Measurements from ENCODE around the gene METTL9. TPM values are rescaled to one million over a fixed set of nuclear protein-coding genes. Genes with fewer than 3 reads are reported as not detected.
A peak's percentile ranks its signal among the peaks of the same experiment; 100 is the strongest.

Gene METTL9
- total and polyA plus RNA-seq, 9 of the 15 experiments (the other 6 are each of a cell fraction or from before 2014, with no cell fraction given), result 12.2 to 107 (median 79.1) TPM

DNA sequence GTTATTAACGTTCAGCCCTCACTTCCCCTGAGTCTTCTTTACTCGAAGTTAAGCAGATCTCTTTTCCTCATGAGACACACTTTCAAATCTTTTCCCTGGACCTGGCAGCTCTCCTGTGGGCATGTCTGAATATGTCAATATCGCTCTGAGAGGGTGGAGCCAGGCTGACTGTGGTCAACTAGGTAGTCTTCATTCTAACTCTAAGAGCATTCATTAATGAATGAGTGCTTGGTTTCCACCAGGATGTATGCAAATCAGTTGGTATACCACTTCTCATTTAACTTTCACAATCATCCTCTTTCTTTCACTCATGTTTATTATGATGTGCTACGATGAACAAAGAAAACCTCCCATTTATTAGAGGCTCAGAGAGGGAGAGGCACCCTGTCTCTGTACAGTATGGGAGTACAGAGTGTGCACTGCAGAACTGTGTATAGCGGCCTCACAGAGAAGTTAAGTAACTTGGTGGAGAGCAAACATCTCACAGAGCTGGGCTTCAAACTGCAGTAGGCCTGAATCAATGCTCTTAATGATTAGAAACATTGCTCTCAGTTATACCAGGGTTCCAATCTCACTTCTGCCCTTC is 104.3 kb downstream of the METTL9 start (continued):
- TF ChIP-seq, protein P1, sequence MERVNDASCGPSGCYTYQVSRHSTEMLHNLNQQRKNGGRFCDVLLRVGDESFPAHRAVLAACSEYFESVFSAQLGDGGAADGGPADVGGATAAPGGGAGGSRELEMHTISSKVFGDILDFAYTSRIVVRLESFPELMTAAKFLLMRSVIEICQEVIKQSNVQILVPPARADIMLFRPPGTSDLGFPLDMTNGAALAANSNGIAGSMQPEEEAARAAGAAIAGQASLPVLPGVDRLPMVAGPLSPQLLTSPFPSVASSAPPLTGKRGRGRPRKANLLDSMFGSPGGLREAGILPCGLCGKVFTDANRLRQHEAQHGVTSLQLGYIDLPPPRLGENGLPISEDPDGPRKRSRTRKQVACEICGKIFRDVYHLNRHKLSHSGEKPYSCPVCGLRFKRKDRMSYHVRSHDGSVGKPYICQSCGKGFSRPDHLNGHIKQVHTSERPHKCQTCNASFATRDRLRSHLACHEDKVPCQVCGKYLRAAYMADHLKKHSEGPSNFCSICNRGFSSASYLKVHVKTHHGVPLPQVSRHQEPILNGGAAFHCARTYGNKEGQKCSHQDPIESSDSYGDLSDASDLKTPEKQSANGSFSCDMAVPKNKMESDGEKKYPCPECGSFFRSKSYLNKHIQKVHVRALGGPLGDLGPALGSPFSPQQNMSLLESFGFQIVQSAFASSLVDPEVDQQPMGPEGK (CRISPR knock-in tag; IDR thresholded peaks at IDR 0.05; ENCODE audit: borderline replicate concordance), result no peak
- TF ChIP-seq HMGN3 (IDR thresholded peaks at IDR 0.05; ENCODE audit: borderline replicate concordance, extremely low read depth, insufficient read length, low read depth, low read length), result no peak
- TF ChIP-seq NR3C1 (CRISPR knock-in tag; IDR thresholded peaks at IDR 0.05), result no peak
- TF ChIP-seq YBX1 (IDR thresholded peaks at IDR 0.05), result no peak
- no peak for TF ChIP-seq BCOR (IDR thresholded peaks at IDR 0.05)
- TF ChIP-seq HCFC1 (IDR thresholded peaks at IDR 0.05; ENCODE audit: low read depth, low read length), result no peak
- TF ChIP-seq, protein P2, sequence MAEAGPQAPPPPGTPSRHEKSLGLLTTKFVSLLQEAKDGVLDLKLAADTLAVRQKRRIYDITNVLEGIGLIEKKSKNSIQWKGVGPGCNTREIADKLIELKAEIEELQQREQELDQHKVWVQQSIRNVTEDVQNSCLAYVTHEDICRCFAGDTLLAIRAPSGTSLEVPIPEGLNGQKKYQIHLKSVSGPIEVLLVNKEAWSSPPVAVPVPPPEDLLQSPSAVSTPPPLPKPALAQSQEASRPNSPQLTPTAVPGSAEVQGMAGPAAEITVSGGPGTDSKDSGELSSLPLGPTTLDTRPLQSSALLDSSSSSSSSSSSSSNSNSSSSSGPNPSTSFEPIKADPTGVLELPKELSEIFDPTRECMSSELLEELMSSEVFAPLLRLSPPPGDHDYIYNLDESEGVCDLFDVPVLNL (CRISPR knock-in tag; IDR thresholded peaks at IDR 0.05; ENCODE audit: low read depth), result no peak

DNA sequence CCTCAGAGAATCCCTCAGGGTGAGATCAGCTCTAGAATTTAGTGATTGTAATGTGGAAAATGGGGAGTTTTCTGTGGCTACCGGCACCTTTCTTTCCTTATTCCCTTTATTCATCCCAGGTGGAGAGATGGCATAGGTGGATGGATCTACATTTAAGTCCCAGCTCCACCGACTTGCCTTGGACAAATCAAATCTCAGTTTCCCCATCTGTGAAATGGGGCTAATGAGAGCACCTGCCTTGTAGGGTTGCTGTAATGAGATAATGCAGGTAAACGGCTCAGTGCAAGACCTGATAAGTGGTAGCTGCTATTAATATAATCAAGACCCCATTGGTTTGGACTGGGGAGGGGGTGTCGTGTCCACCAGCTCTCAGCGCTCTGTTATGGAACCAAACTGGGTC is 104.9 kb downstream of the METTL9 start:
- Histone ChIP-seq H4K20me1 (replicated peaks; ENCODE audit: control insufficient read depth, insufficient read depth, low read length) (no peaks in the 10 kb centered on the region), H3K4me1 (replicated peaks in 1 of 2; ENCODE audit: control insufficient read depth in 2 of 2, insufficient read depth in 2 of 2, low read length in 2 of 2) (no peaks in the 10 kb centered on the region; a peak in 1 of 5 replicates), H3K9me3 (replicated peaks; ENCODE audit: control insufficient read depth, insufficient read depth, low read depth, low read length) (no peaks in the 10 kb centered on the region), H3K4me3 (no peak overlapping the region), H2AFZ (ENCODE audit: low read depth, low read length) (no peak overlapping the region), H3K27me3 (ENCODE audit: control insufficient read depth in 2 of 2, insufficient read depth in 2 of 2, low read length in 2 of 2) (peaks cover 0 to 9% of the 10 kb centered on the region in 2 experiments; a peak in 2 of 5 replicates), H3K27ac (ENCODE audit: extremely low read depth, low read depth, low read length) (no peak overlapping the region), H3K9me1 (ENCODE audit: control insufficient read depth, insufficient read depth, low read length) (no peaks in the 10 kb centered on the region), H3K36me3 (ENCODE audit: control insufficient read depth, insufficient read depth, low read length) (no peaks in the 10 kb centered on the region), H3K79me2 (ENCODE audit: control insufficient read depth, insufficient read depth, low read length) (no peaks in the 10 kb centered on the region), H3K4me2 (ENCODE audit: insufficient read depth, low read length) (no peak overlapping the region), H3K9ac (ENCODE audit: insufficient read depth in 1 of 2, low read depth in 2 of 2, low read length in 2 of 2) (no peak overlapping the region)
- ChIA-PET POLR2A (interaction anchor here (1.5 kb wide), 1 partner anchor 9 kb away, joined by 11 read pairs; no protein-coding TSS in a partner anchor), CTCF (ENCODE audit: low intra/inter-chr PET ratio) (no interaction called here)
- no peak for DNase-seq (ENCODE audit: extremely low read depth in 1 of 4, low spot score in 3 of 4)
- no TSS peak for BruUV-seq (replicated peaks)
- intact Hi-C loops (cut with micrococcal nuclease) (no loop called here), in situ Hi-C loops (cut with MboI) (loop anchor here (25.0 kb wide), 2 partner anchors 108 to 233 kb away; no protein-coding TSS in a partner anchor)
- no peak for FAIRE-seq
- no peak for ATAC-seq
- 0% methylated on average over 5 of the region's 5 CpGs for WGBS (ENCODE audit: insufficient coverage, low coverage, missing lambda C conversion rate)
- TF ChIP-seq JUND (IDR thresholded peaks at IDR 0.05; ENCODE audit: borderline replicate concordance, low read depth, low read length) (no peak), JUND (tag; IDR thresholded peaks at IDR 0.05; ENCODE audit: borderline replicate concordance, low read depth, low read length) (no peak), MYBL2 (IDR thresholded peaks at IDR 0.05; ENCODE audit: low read depth) (no peak), MYBL2 (CRISPR knock-in tag; IDR thresholded peaks at IDR 0.05; ENCODE audit: borderline replicate concordance) (no peak), BCOR (IDR thresholded peaks at IDR 0.05) (peak; percentile 32; the same call in 1 of the 2 replicates)
- TF ChIP-seq, protein P3, sequence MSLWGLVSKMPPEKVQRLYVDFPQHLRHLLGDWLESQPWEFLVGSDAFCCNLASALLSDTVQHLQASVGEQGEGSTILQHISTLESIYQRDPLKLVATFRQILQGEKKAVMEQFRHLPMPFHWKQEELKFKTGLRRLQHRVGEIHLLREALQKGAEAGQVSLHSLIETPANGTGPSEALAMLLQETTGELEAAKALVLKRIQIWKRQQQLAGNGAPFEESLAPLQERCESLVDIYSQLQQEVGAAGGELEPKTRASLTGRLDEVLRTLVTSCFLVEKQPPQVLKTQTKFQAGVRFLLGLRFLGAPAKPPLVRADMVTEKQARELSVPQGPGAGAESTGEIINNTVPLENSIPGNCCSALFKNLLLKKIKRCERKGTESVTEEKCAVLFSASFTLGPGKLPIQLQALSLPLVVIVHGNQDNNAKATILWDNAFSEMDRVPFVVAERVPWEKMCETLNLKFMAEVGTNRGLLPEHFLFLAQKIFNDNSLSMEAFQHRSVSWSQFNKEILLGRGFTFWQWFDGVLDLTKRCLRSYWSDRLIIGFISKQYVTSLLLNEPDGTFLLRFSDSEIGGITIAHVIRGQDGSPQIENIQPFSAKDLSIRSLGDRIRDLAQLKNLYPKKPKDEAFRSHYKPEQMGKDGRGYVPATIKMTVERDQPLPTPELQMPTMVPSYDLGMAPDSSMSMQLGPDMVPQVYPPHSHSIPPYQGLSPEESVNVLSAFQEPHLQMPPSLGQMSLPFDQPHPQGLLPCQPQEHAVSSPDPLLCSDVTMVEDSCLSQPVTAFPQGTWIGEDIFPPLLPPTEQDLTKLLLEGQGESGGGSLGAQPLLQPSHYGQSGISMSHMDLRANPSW (CRISPR knock-in tag; IDR thresholded peaks at IDR 0.05), result no peak
- TF ChIP-seq, protein P4, sequence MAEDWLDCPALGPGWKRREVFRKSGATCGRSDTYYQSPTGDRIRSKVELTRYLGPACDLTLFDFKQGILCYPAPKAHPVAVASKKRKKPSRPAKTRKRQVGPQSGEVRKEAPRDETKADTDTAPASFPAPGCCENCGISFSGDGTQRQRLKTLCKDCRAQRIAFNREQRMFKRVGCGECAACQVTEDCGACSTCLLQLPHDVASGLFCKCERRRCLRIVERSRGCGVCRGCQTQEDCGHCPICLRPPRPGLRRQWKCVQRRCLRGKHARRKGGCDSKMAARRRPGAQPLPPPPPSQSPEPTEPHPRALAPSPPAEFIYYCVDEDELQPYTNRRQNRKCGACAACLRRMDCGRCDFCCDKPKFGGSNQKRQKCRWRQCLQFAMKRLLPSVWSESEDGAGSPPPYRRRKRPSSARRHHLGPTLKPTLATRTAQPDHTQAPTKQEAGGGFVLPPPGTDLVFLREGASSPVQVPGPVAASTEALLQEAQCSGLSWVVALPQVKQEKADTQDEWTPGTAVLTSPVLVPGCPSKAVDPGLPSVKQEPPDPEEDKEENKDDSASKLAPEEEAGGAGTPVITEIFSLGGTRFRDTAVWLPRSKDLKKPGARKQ (CRISPR knock-in tag; IDR thresholded peaks at IDR 0.05), result no peak

Data from K562 (cell line).